ENCODE measurements around the gene PLBD1.

- no peak for TF ChIP-seq CTCF (IDR thresholded peaks at IDR 0.05)
- TF ChIP-seq JUNB (IDR thresholded peaks at IDR 0.05): no peak
- TF ChIP-seq, protein P1, sequence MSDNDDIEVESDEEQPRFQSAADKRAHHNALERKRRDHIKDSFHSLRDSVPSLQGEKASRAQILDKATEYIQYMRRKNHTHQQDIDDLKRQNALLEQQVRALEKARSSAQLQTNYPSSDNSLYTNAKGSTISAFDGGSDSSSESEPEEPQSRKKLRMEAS (IDR thresholded peaks at IDR 0.05): no peak
- no peak for TF ChIP-seq POLR2A (IDR thresholded peaks at IDR 0.05; ENCODE audit: low read length)
- TF ChIP-seq CBX2 (IDR thresholded peaks at IDR 0.05; ENCODE audit: borderline replicate concordance, low read depth): no peak
- TF ChIP-seq RNF2 (IDR thresholded peaks at IDR 0.05; ENCODE audit: borderline replicate concordance, low read depth): no peak
- no peak for TF ChIP-seq HDAC2 (IDR thresholded peaks at IDR 0.05)
- TF ChIP-seq, protein P2, sequence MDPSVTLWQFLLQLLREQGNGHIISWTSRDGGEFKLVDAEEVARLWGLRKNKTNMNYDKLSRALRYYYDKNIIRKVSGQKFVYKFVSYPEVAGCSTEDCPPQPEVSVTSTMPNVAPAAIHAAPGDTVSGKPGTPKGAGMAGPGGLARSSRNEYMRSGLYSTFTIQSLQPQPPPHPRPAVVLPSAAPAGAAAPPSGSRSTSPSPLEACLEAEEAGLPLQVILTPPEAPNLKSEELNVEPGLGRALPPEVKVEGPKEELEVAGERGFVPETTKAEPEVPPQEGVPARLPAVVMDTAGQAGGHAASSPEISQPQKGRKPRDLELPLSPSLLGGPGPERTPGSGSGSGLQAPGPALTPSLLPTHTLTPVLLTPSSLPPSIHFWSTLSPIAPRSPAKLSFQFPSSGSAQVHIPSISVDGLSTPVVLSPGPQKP (IDR thresholded peaks at IDR 0.05; ENCODE audit: low read depth, low read length): no peak
- no peak for TF ChIP-seq RCOR1 (IDR thresholded peaks at IDR 0.05; ENCODE audit: low read depth, low read length)
- no peak for TF ChIP-seq BCL3 (IDR thresholded peaks at IDR 0.05)
These were observed 5.4 kb upstream of the PLBD1 start for GRCh38 chr12:14573118-14573517.

All from A549 (cell line).